LNCAP (cell line): ENCODE data around the gene BZW2.

Source experiments
- TF ChIP-seq, protein P1 (sequence below): fragments of 450-650 bp; IDR thresholded peaks from 2 replicates; pipeline ENCODE4 v1.5.1; 2017; ENCODE audit warnings: mild to moderate bottlenecking

The BZW2 gene

DNA sequence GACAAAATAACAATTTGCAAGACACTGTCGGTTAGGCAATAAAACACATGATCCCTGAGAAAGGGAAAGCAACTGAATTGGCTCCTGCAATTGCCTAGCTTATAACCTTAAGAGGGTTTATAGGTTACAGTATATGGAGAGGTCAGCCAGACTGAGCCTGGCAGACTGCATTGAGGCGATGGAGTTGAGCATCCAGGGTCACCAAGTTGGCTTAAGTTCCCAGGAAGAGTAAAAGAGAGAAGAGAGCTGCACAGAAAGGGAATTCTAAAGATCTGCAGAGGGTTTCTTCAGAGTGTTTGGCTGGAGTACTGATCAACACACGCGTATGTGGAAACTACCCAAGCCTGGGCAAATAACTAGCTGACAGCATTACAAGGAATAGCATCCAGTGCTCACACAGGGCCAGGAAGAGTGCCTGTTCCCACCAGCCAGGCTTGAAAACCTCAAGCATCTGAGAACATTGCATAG is 11.7 kb upstream of the BZW2 start:
- TF ChIP-seq, protein P1, sequence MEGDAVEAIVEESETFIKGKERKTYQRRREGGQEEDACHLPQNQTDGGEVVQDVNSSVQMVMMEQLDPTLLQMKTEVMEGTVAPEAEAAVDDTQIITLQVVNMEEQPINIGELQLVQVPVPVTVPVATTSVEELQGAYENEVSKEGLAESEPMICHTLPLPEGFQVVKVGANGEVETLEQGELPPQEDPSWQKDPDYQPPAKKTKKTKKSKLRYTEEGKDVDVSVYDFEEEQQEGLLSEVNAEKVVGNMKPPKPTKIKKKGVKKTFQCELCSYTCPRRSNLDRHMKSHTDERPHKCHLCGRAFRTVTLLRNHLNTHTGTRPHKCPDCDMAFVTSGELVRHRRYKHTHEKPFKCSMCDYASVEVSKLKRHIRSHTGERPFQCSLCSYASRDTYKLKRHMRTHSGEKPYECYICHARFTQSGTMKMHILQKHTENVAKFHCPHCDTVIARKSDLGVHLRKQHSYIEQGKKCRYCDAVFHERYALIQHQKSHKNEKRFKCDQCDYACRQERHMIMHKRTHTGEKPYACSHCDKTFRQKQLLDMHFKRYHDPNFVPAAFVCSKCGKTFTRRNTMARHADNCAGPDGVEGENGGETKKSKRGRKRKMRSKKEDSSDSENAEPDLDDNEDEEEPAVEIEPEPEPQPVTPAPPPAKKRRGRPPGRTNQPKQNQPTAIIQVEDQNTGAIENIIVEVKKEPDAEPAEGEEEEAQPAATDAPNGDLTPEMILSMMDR, result no peak

- TF ChIP-seq, protein P1, result no peak
Observed at GRCh38 chr7:16636555-16637101, 9.4 kb upstream of the BZW2 start.

DNA sequence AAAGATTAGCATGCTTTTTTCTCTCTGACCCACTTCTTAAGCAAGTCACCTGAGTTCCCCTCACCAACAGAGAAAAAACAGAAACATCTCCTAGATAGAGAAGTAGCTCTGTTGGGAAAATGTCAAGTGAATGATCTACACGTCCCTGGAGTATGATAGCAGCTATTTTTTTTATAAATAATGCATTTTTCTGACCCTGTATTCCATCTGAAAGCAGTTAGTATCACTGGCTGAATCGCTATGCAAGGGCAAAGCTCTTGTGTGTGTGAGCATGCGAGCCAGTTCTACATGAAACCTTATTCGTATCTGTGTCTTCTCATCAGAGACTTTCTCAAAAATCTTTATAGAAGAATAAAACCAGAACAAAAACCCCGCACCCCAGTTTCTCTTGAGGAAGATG is 8.6 kb upstream of the BZW2 start:
- TF ChIP-seq, protein P1, result no peak

- TF ChIP-seq, protein P1, result no peak
Observed at GRCh38 chr7:16638282-16639280, 7.4 kb upstream of the BZW2 start.

DNA sequence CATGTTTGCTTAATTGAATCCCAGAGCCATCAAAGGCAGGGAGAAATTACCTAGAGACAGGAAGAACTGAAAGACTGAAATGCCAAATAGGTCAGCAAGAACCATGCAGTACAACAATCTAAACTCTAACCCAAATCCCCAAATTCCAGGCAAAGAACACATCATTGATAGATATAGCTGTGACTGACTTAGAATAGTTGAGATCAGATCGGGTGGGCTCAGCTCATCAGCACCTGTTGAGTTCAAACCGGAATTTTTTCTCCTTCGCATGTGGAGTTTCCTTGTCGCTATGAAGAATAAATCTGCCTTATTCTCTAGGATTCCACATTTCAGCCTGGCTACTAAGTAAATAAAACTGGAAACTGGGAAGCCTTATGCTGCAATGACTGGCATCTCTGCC is 1.8 kb upstream of the BZW2 start:
- TF ChIP-seq, protein P1, result no peak

DNA sequence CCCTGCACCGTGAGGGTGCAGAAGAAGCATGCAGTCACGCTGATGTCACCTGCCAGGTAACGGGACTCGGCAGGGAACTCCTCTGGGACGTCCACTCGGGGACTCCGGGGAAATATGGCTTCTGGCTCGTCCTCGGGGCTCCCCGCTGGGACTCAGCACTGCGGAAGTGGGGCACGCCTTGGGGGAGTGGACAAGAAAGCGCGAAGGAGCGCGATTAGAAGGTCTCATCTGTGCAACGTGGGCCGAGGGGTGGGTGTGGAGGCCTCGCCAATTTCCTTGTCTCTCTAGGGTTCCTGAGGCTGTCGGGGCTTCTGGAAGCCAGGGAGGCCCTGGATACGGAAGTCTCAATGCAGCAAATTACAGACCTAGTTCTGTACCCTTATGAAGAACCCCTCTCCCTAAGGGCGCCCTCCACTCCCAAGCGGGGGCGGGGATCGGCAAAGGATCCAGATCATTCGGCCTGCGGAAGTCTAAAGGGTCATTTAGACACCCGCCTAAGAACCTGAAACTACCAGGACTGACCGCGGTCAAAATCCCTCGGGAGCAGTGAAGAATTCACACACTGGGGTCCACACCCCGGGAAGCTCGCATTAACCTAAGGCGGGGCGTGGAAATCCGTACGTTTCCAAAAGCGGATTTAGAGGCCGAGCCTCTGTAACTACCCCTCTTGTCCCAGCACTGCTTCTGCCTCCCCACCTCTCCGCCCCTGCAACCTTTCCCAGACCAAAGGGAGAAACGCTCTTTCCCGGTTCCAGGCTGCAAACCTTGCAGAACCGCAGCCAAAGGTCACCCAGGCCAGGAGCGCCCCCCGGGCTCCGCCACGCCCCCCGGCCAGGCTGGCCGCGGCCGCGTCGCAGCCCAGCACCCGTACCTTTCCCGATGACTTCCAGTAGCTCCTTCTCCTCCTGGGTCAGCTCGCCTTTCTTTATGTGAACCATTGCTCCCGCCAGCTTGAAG is 1.1 kb upstream of the BZW2 start:
- TF ChIP-seq, protein P1, result no peak

GRCh38 chr7:16646472-16647072 is 591 bp downstream of the BZW2 start:
- TF ChIP-seq, protein P1, result no peak
